IPS DF 19.7 (cell line): ENCODE results near the gene NSD2.
A peak's percentile ranks its signal among the peaks of the same experiment; 100 is the strongest.
"Not testable (repeated sequence)": the region's sequence is repeated elsewhere in the genome, so short reads cannot be mapped to it uniquely, and the experiment has no call there.

ENCODE experiments used
- DNase-seq: peaks from one replicate; pipeline ENCODE4 v3.0.0-alpha.2; 2013; ENCODE audit warnings: low read depth, low spot score

Gene NSD2

GRCh38 chr4:1999308-1999707, 128.1 kb downstream of the NSD2 start:
- DNase-seq: not testable (repeated sequence)

- DNase-seq: not testable (repeated sequence)
Observed at GRCh38 chr4:2003361-2003760, 132.2 kb downstream of the NSD2 start.

GRCh38 chr4:2006367-2006766, 135.2 kb downstream of the NSD2 start:
- DNase-seq: no peak

- no peak for DNase-seq
Observed at GRCh38 chr4:2006956-2007653, 135.9 kb downstream of the NSD2 start.

- no peak for DNase-seq
Observed at GRCh38 chr4:2007804-2008670, 136.8 kb downstream of the NSD2 start.

GRCh38 chr4:2008671-2008920, 137.4 kb downstream of the NSD2 start:
- no peak for DNase-seq

GRCh38 chr4:2008921-2009650, 137.9 kb downstream of the NSD2 start, which contains the start of gene NELFA:
Gene NELFA (minus strand): TSS chr4:2008974. CDS start chr4:2008959, 15 bp downstream.
- peak; percentile 74 for DNase-seq

GRCh38 chr4:2009651-2010233, 138.5 kb downstream of the NSD2 start:
- DNase-seq: peak; percentile 28

GRCh38 chr4:2011583-2011982, 140.4 kb downstream of the NSD2 start:
- no peak for DNase-seq

GRCh38 chr4:2015008-2015407, 143.8 kb downstream of the NSD2 start:
- no peak for DNase-seq

GRCh38 chr4:2021358-2022018, 150.3 kb downstream of the NSD2 start:
- DNase-seq: not testable (repeated sequence)

GRCh38 chr4:2024683-2025082, 153.5 kb downstream of the NSD2 start:
- no peak for DNase-seq

GRCh38 chr4:2025817-2026216, 154.6 kb downstream of the NSD2 start:
- no peak for DNase-seq

- DNase-seq: not testable (repeated sequence)
Observed at GRCh38 chr4:2027120-2027519, 155.9 kb downstream of the NSD2 start.

GRCh38 chr4:2031161-2031560, 160.0 kb downstream of the NSD2 start:
- DNase-seq: not testable (repeated sequence)
